Mesenchymal stem cell (in vitro differentiated cells and primary cell): ENCODE data around the gene DDX18.

Source experiments
- DNase-seq: peaks from one replicate; pipeline ENCODE4 v3.0.0-alpha.2; 2013
- H2AFZ ChIP-seq: one replicate; pipeline ENCODE4 v1.6.1; 2013; ENCODE audit warnings: low read depth, mild to moderate bottlenecking, control low read depth, inconsistent platforms, low read length, moderate library complexity
- H2AK5ac ChIP-seq: 2 replicates; pipeline ENCODE4 v1.6.1; 2013; ENCODE audit warnings: low read length, moderate library complexity, mild to moderate bottlenecking, inconsistent platforms; ENCODE audit not compliant: severe bottlenecking
- H2BK120ac ChIP-seq: one replicate; pipeline ENCODE4 v1.6.1; 2013; ENCODE audit warnings: low read depth, mild to moderate bottlenecking, inconsistent platforms, low read length, moderate library complexity
- H2BK12ac ChIP-seq, 2 experiments: one replicate each; pipeline ENCODE4 v1.6.1; 2013; ENCODE audit warnings: inconsistent platforms in 2 of 2, low read length in 2 of 2, mild to moderate bottlenecking in 2 of 2, moderate library complexity in 2 of 2, control low read depth in 1 of 2
- H2BK15ac ChIP-seq: one replicate; pipeline ENCODE4 v1.6.1; 2013; ENCODE audit warnings: mild to moderate bottlenecking, low read depth, inconsistent platforms; ENCODE audit not compliant: poor library complexity, severe bottlenecking
- H2BK5ac ChIP-seq: 2 replicates; pipeline ENCODE4 v1.6.1; 2013; ENCODE audit warnings: low read depth, mild to moderate bottlenecking, low read length, control low read depth, inconsistent platforms; ENCODE audit not compliant: poor library complexity, severe bottlenecking
- H3K14ac ChIP-seq, 2 experiments: one replicate each; pipeline ENCODE4 v1.6.1; 2013; ENCODE audit warnings: inconsistent platforms in 2 of 2, low read length in 2 of 2, control low read depth in 1 of 2, mild to moderate bottlenecking in 1 of 2, moderate library complexity in 1 of 2
- H3K18ac ChIP-seq, 2 experiments: one replicate each; pipeline ENCODE4 v1.6.1; 2013; ENCODE audit warnings: inconsistent platforms in 2 of 2, low read length in 2 of 2, control low read depth in 1 of 2, low read depth in 1 of 2, mild to moderate bottlenecking in 1 of 2
- H3K23ac ChIP-seq, 2 experiments: one replicate each; pipeline ENCODE4 v1.6.1; 2013; ENCODE audit warnings: inconsistent platforms in 2 of 2, low read length in 2 of 2, mild to moderate bottlenecking in 2 of 2, moderate library complexity in 2 of 2, control low read depth in 1 of 2
- H3K27ac ChIP-seq: 2 replicates; pipeline ENCODE4 v1.5.1; 2013; ENCODE audit warnings: mild to moderate bottlenecking, moderate library complexity, low read length, control low read depth, inconsistent platforms; ENCODE audit not compliant: poor library complexity, severe bottlenecking
- H3K27me3 ChIP-seq, 2 experiments: 2 replicates each; pipeline versions ENCODE4 v1.6.1 to v1.7.0; 2013; ENCODE audit warnings: low read length in 2 of 2, mild to moderate bottlenecking in 2 of 2, moderate library complexity in 2 of 2, control low read depth in 1 of 2, inconsistent platforms in 1 of 2; ENCODE audit not compliant: control insufficient read depth in 1 of 2, insufficient read depth in 1 of 2
- H3K36me3 ChIP-seq, 2 experiments: 2 replicates each; pipeline versions ENCODE4 v1.6.1 to v1.7.0; 2013; ENCODE audit warnings: low read length in 2 of 2, control low read depth in 1 of 2, inconsistent platforms in 1 of 2, low read depth in 1 of 2, mild to moderate bottlenecking in 1 of 2; ENCODE audit not compliant: insufficient read depth in 2 of 2, control insufficient read depth in 1 of 2
- H3K4ac ChIP-seq, 2 experiments: one replicate each; pipeline ENCODE4 v1.6.1; 2013; ENCODE audit warnings: inconsistent platforms in 2 of 2, low read length in 2 of 2, mild to moderate bottlenecking in 2 of 2, moderate library complexity in 2 of 2, control low read depth in 1 of 2, low read depth in 1 of 2
- H3K4me1 ChIP-seq: 2 replicates; pipeline ENCODE4 v1.6.1; 2013; ENCODE audit warnings: low read depth, low read length, control low read depth; ENCODE audit not compliant: control insufficient read depth, insufficient read depth
- H3K4me2 ChIP-seq: 2 replicates; pipeline ENCODE4 v1.6.1; 2013; ENCODE audit warnings: low read length, mild to moderate bottlenecking, inconsistent platforms; ENCODE audit not compliant: poor library complexity, severe bottlenecking
- H3K4me3 ChIP-seq, 2 experiments: 2 replicates each; pipeline versions ENCODE4 v1.5.1 to v1.7.0; 2013; ENCODE audit warnings: low read length in 2 of 2, mild to moderate bottlenecking in 2 of 2, control low read depth in 1 of 2, low read depth in 1 of 2; ENCODE audit not compliant: insufficient read depth in 1 of 2
- H3K79me1 ChIP-seq: replicated peaks from 2 replicates; pipeline ENCODE4 v1.6.1; 2013; ENCODE audit warnings: mild to moderate bottlenecking, control low read depth, low read length, inconsistent platforms; ENCODE audit not compliant: poor library complexity, severe bottlenecking
- H3K9ac ChIP-seq: 2 replicates; pipeline ENCODE4 v1.7.0; 2013; ENCODE audit warnings: mild to moderate bottlenecking, low read length, moderate library complexity
- H3K9me3 ChIP-seq: 2 replicates; pipeline ENCODE4 v1.7.0; 2013; ENCODE audit warnings: mild to moderate bottlenecking, low read length; ENCODE audit not compliant: control insufficient read depth
- H4K8ac ChIP-seq: one replicate; pipeline ENCODE4 v1.6.1; 2013; ENCODE audit warnings: inconsistent platforms, mild to moderate bottlenecking, low read length, moderate library complexity
- H4K91ac ChIP-seq: one replicate; pipeline ENCODE4 v1.6.1; 2013; ENCODE audit warnings: mild to moderate bottlenecking, low read length, inconsistent platforms
- WGBS: methylation state at CpG from one replicate; pipeline ENCODE4 v1.1.7; 2013; ENCODE audit warnings: mixed read lengths; 5-methylcytosine and 5-hydroxymethylcytosine counted together

DDX18 gene

GRCh38 chr2:117859924-117860647 is 45.6 kb downstream of the DDX18 start:
- H3K9me3 ChIP-seq, result no peaks in the 10 kb centered on the region
- no peaks in the 10 kb centered on the region for H3K36me3 ChIP-seq
- H3K4me1 ChIP-seq, result peaks cover 10% of the 10 kb centered on the region
- no peak overlapping the region for H2BK5ac ChIP-seq
- H3K18ac ChIP-seq, result peak overlapping the region in 1 of 2 experiments; percentile 30
- no peak overlapping the region for H4K8ac ChIP-seq
- H3K4me3 ChIP-seq, result peak overlapping the region in 1 of 2 experiments; percentile 59
- H2AFZ ChIP-seq, result no peak overlapping the region
- no peak overlapping the region for H3K14ac ChIP-seq
- no peak overlapping the region for H3K4me2 ChIP-seq
- no peak for DNase-seq
- no peak overlapping the region for H3K27ac ChIP-seq
- no peak overlapping the region for H2BK12ac ChIP-seq
- H3K23ac ChIP-seq, result no peak overlapping the region
- no peak overlapping the region for H4K91ac ChIP-seq
- no peak overlapping the region for H3K9ac ChIP-seq
- no peak overlapping the region for H2AK5ac ChIP-seq
- WGBS, result 96% methylated on average over 69 of the region's 69 CpGs
- peaks cover 0 to 12% of the 10 kb centered on the region in 2 experiments for H3K27me3 ChIP-seq
- no peak overlapping the region for H2BK15ac ChIP-seq
- H2BK120ac ChIP-seq, result no peak overlapping the region
- H3K4ac ChIP-seq, result no peak overlapping the region
- H3K79me1 ChIP-seq, result no peaks in the 10 kb centered on the region

GRCh38 chr2:117862459-117862858 is 48.0 kb downstream of the DDX18 start:
- no peak overlapping the region for H3K23ac ChIP-seq
- no peak overlapping the region for H3K4ac ChIP-seq
- H2BK120ac ChIP-seq, result no peak overlapping the region
- no peak overlapping the region for H3K27ac ChIP-seq
- H3K4me2 ChIP-seq, result no peak overlapping the region
- H2BK15ac ChIP-seq, result no peak overlapping the region
- H2BK5ac ChIP-seq, result no peak overlapping the region
- H3K14ac ChIP-seq, result no peak overlapping the region
- H3K9ac ChIP-seq, result no peak overlapping the region
- no peak overlapping the region for H2BK12ac ChIP-seq
- no peak for DNase-seq
- H3K27me3 ChIP-seq, result peaks cover 0 to 12% of the 10 kb centered on the region in 2 experiments
- H4K8ac ChIP-seq, result no peak overlapping the region
- H3K18ac ChIP-seq, result no peak overlapping the region
- no peak overlapping the region for H2AK5ac ChIP-seq
- no peaks in the 10 kb centered on the region for H3K79me1 ChIP-seq
- H3K4me3 ChIP-seq, result peak overlapping the region in 1 of 2 experiments; percentile 2
- no peaks in the 10 kb centered on the region for H3K36me3 ChIP-seq
- H3K9me3 ChIP-seq, result no peaks in the 10 kb centered on the region
- no peak overlapping the region for H4K91ac ChIP-seq
- H3K4me1 ChIP-seq, result peaks cover 4% of the 10 kb centered on the region
- no peak overlapping the region for H2AFZ ChIP-seq

- Histone ChIP-seq H2BK120ac (no peak overlapping the region), H3K9ac (no peak overlapping the region), H3K27me3 (peaks cover 5 to 10% of the 10 kb centered on the region in 2 experiments), H4K8ac (no peak overlapping the region), H3K36me3 (no peaks in the 10 kb centered on the region), H4K91ac (no peak overlapping the region), H3K9me3 (no peaks in the 10 kb centered on the region), H2BK12ac (no peak overlapping the region), H3K23ac (no peak overlapping the region), H2BK5ac (no peak overlapping the region), H3K18ac (no peak overlapping the region), H3K4me1 (no peaks in the 10 kb centered on the region), H3K4me2 (no peak overlapping the region), H2BK15ac (no peak overlapping the region), H3K4me3 (no peak overlapping the region), H2AFZ (no peak overlapping the region), H3K14ac (no peak overlapping the region), H2AK5ac (no peak overlapping the region), H3K79me1 (no peaks in the 10 kb centered on the region), H3K27ac (no peak overlapping the region), H3K4ac (no peak overlapping the region)
- WGBS, result 25% methylated on average over 1 of the region's 1 CpG
- DNase-seq, result no peak
These were observed 61.3 kb downstream of the DDX18 start for GRCh38 chr2:117875786-117876185.

GRCh38 chr2:117879003-117879402 is 64.5 kb downstream of the DDX18 start:
- H2AK5ac ChIP-seq, result no peak overlapping the region
- no peak overlapping the region for H4K8ac ChIP-seq
- no peak overlapping the region for H3K4me2 ChIP-seq
- H2BK15ac ChIP-seq, result no peak overlapping the region
- H3K27ac ChIP-seq, result no peak overlapping the region
- H4K91ac ChIP-seq, result no peak overlapping the region
- no peak overlapping the region for H2AFZ ChIP-seq
- H3K4ac ChIP-seq, result no peak overlapping the region
- H3K9ac ChIP-seq, result no peak overlapping the region
- H3K18ac ChIP-seq, result no peak overlapping the region
- no peak overlapping the region for H2BK120ac ChIP-seq
- H3K23ac ChIP-seq, result no peak overlapping the region
- H2BK5ac ChIP-seq, result no peak overlapping the region
- H3K14ac ChIP-seq, result no peak overlapping the region
- H3K4me3 ChIP-seq, result no peak overlapping the region
- H3K36me3 ChIP-seq, result no peaks in the 10 kb centered on the region
- 90% methylated on average over 2 of the region's 2 CpGs for WGBS
- no peaks in the 10 kb centered on the region for H3K4me1 ChIP-seq
- H3K9me3 ChIP-seq, result no peaks in the 10 kb centered on the region
- H2BK12ac ChIP-seq, result no peak overlapping the region
- H3K27me3 ChIP-seq, result peaks cover 5 to 10% of the 10 kb centered on the region in 2 experiments
- H3K79me1 ChIP-seq, result no peaks in the 10 kb centered on the region
- DNase-seq, result no peak
